ENCODE measurements around the gene AZU1.

The AZU1 gene

GRCh38 chr19:855566-856120 lies 28.0 kb downstream of the AZU1 start:
- no peak for DNase-seq

GRCh38 chr19:858284-858683 lies 30.6 kb downstream of the AZU1 start:
- DNase-seq = no peak

- DNase-seq = no peak
Observed at GRCh38 chr19:858868-859843, 31.5 kb downstream of the AZU1 start, which contains the start of gene CFD. TSS of gene CFD (plus strand) at chr19:859664. CDS start at chr19:859690, 26 bp downstream.

- no peak for DNase-seq
Observed at GRCh38 chr19:861141-861755, 33.6 kb downstream of the AZU1 start.

GRCh38 chr19:861756-862580 lies 34.3 kb downstream of the AZU1 start:
- peak; percentile 61 for DNase-seq

- peak; percentile 81 for DNase-seq
Observed at GRCh38 chr19:862581-863314, 35.1 kb downstream of the AZU1 start.

GRCh38 chr19:863315-863620 lies 35.6 kb downstream of the AZU1 start:
- DNase-seq = no peak

- DNase-seq = no peak
Observed at GRCh38 chr19:866769-867300, 39.2 kb downstream of the AZU1 start.

GRCh38 chr19:867301-867793 lies 39.7 kb downstream of the AZU1 start:
- DNase-seq = no peak

- DNase-seq = no peak
Observed at GRCh38 chr19:867855-868457, 40.3 kb downstream of the AZU1 start.

GRCh38 chr19:868458-869244 lies 41.0 kb downstream of the AZU1 start:
- no peak for DNase-seq

GRCh38 chr19:869245-870177 lies 41.9 kb downstream of the AZU1 start:
- no peak for DNase-seq

GRCh38 chr19:870314-870713 lies 42.7 kb downstream of the AZU1 start:
- no peak for DNase-seq

GRCh38 chr19:870963-871401 lies 43.3 kb downstream of the AZU1 start:
- DNase-seq = no peak

- DNase-seq = peak; percentile 13
Observed at GRCh38 chr19:871446-872265, 44.0 kb downstream of the AZU1 start.

GRCh38 chr19:872266-872951 lies 44.8 kb downstream of the AZU1 start:
- DNase-seq = peak; percentile 81

- DNase-seq = peak; percentile 64
Observed at GRCh38 chr19:873084-873483, 45.4 kb downstream of the AZU1 start.

- DNase-seq = no peak
Observed at GRCh38 chr19:873561-874041, 46.0 kb downstream of the AZU1 start.
